ENCODE results near the gene CCNB3. TPM values are rescaled to one million over a fixed set of nuclear protein-coding genes. Genes with fewer than 3 reads are reported as not detected.

Gene CCNB3
- total RNA-seq, 1 experiment from 2014 or later: 0.64 TPM

DNA sequence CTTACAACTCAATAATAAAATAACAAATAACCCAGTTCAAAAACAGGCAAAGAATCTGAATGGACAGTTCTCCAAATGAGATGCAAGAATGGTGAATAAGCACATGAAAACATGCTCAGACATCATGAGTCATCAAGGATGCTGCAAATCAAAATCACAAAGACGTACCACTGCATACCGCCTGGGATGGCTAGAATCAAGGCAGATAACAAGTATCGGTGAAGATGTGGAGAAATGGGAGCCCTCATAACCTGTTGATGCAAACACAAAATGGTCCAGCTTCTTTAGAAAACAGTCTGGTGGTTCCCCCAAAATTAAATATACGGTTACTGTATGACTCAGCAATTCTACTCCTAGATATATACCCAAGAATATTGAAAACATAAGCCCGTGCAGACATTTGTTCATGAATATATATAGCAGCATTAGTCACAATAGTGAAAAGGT, 36.3 kb upstream of the CCNB3 start:
- Histone ChIP-seq H3K27me3 (ENCODE audit: control insufficient read depth, insufficient read depth, low read length) (no peaks in the 10 kb centered on the region), H3K27ac (ENCODE audit: low read length) (no peak overlapping the region), H3K36me3 (ENCODE audit: control insufficient read depth, insufficient read depth, low read length) (no peaks in the 10 kb centered on the region), H3K4me3 (ENCODE audit: low read depth in 2 of 2, low read length in 2 of 2) (no peak overlapping the region), H3K9me3 (ENCODE audit: control insufficient read depth, insufficient read depth, low read depth, low read length) (no peaks in the 10 kb centered on the region), H3K4me1 (ENCODE audit: control insufficient read depth, insufficient read depth, low read length) (no peaks in the 10 kb centered on the region)
- TF ChIP-seq POLR2AphosphoS5 (IDR thresholded peaks at IDR 0.05; ENCODE audit: low read depth, low read length) (no peak), TCF7L2 (IDR thresholded peaks at IDR 0.05; ENCODE audit: low read depth, low read length) (no peak), SIN3A (IDR thresholded peaks at IDR 0.05; ENCODE audit: borderline replicate concordance, insufficient read depth, low read depth, low read length) (no peak)
- TF ChIP-seq, protein P1, sequence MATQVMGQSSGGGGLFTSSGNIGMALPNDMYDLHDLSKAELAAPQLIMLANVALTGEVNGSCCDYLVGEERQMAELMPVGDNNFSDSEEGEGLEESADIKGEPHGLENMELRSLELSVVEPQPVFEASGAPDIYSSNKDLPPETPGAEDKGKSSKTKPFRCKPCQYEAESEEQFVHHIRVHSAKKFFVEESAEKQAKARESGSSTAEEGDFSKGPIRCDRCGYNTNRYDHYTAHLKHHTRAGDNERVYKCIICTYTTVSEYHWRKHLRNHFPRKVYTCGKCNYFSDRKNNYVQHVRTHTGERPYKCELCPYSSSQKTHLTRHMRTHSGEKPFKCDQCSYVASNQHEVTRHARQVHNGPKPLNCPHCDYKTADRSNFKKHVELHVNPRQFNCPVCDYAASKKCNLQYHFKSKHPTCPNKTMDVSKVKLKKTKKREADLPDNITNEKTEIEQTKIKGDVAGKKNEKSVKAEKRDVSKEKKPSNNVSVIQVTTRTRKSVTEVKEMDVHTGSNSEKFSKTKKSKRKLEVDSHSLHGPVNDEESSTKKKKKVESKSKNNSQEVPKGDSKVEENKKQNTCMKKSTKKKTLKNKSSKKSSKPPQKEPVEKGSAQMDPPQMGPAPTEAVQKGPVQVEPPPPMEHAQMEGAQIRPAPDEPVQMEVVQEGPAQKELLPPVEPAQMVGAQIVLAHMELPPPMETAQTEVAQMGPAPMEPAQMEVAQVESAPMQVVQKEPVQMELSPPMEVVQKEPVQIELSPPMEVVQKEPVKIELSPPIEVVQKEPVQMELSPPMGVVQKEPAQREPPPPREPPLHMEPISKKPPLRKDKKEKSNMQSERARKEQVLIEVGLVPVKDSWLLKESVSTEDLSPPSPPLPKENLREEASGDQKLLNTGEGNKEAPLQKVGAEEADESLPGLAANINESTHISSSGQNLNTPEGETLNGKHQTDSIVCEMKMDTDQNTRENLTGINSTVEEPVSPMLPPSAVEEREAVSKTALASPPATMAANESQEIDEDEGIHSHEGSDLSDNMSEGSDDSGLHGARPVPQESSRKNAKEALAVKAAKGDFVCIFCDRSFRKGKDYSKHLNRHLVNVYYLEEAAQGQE (IDR thresholded peaks at IDR 0.05; ENCODE audit: insufficient read depth in 1 of 2, low read depth in 2 of 2, low read length in 1 of 2): no peak
- TF ChIP-seq, protein P2, sequence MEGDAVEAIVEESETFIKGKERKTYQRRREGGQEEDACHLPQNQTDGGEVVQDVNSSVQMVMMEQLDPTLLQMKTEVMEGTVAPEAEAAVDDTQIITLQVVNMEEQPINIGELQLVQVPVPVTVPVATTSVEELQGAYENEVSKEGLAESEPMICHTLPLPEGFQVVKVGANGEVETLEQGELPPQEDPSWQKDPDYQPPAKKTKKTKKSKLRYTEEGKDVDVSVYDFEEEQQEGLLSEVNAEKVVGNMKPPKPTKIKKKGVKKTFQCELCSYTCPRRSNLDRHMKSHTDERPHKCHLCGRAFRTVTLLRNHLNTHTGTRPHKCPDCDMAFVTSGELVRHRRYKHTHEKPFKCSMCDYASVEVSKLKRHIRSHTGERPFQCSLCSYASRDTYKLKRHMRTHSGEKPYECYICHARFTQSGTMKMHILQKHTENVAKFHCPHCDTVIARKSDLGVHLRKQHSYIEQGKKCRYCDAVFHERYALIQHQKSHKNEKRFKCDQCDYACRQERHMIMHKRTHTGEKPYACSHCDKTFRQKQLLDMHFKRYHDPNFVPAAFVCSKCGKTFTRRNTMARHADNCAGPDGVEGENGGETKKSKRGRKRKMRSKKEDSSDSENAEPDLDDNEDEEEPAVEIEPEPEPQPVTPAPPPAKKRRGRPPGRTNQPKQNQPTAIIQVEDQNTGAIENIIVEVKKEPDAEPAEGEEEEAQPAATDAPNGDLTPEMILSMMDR (IDR thresholded peaks at IDR 0.05): no peak
- no peak for DNase-seq (ENCODE audit: low read depth, low spot score)
- POLR2A ChIA-PET: no interaction called here
- in situ Hi-C loops (cut with HindIII; ENCODE audit: low pct_unique_long_range_greater_than_20kb, low sequenced_read_pairs): no loop called here
- no peak for ATAC-seq
- BruUV-seq (replicated peaks): no TSS peak
- intact Hi-C loops (cut with micrococcal nuclease; ENCODE audit: unreplicated experiment): no loop called here
- CTCF ChIA-PET: no interaction called here

DNA sequence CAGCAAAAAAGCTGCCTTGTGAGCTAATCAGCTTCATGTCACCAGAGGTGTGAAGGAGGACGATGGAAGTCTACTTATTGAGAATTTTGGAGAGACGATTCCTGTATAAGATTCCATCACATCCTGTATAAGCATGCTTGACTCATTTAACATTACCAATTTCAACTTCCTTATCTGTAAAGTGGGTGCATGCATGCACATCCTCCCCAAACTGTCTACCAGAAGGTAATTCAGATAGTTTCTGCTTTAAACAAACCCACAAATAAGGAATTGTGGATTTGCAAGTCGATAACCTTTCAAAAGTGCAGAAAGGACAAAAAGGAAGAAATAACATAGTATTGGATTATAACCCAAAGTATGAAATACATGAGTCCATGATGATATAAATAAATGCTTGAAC, 34.8 kb upstream of the CCNB3 start:
- ChIA-PET CTCF (no interaction called here), POLR2A (no interaction called here)
- H3K9me3 ChIP-seq (ENCODE audit: control insufficient read depth, insufficient read depth, low read depth, low read length): no peaks in the 10 kb centered on the region
- in situ Hi-C loops (cut with HindIII; ENCODE audit: low pct_unique_long_range_greater_than_20kb, low sequenced_read_pairs): no loop called here
- no peak overlapping the region for H3K27ac ChIP-seq (ENCODE audit: low read length)
- H3K36me3 ChIP-seq (ENCODE audit: control insufficient read depth, insufficient read depth, low read length): no peaks in the 10 kb centered on the region
- H3K4me3 ChIP-seq (ENCODE audit: low read depth in 2 of 2, low read length in 2 of 2): no peak overlapping the region
- intact Hi-C loops (cut with micrococcal nuclease; ENCODE audit: unreplicated experiment): no loop called here
- H3K27me3 ChIP-seq (ENCODE audit: control insufficient read depth, insufficient read depth, low read length): no peaks in the 10 kb centered on the region
- no peaks in the 10 kb centered on the region for H3K4me1 ChIP-seq (ENCODE audit: control insufficient read depth, insufficient read depth, low read length)
- ATAC-seq (no peak), DNase-seq (ENCODE audit: low read depth, low spot score) (no peak)
- no TSS peak for BruUV-seq (replicated peaks)
- no peak for TF ChIP-seq TCF7L2 (IDR thresholded peaks at IDR 0.05; ENCODE audit: low read depth, low read length)
- no peak for TF ChIP-seq SIN3A (IDR thresholded peaks at IDR 0.05; ENCODE audit: borderline replicate concordance, insufficient read depth, low read depth, low read length)
- TF ChIP-seq, protein P2 (IDR thresholded peaks at IDR 0.05): no peak
- TF ChIP-seq, protein P1 (IDR thresholded peaks at IDR 0.05; ENCODE audit: insufficient read depth in 1 of 2, low read depth in 2 of 2, low read length in 1 of 2): no peak
- TF ChIP-seq POLR2AphosphoS5 (IDR thresholded peaks at IDR 0.05; ENCODE audit: low read depth, low read length): no peak

All from Panc1 (cell line).